NCI-H345 treated with DMSO at 0.1 percent for 48 hours (cell line): ENCODE data around the gene CTU1.

ENCODE experiments used
- DNase-seq: peaks from one replicate; lab custom pipeline; 2025; ENCODE audit not compliant: unreplicated experiment; lab: John Stamatoyannopoulos, UW

The CTU1 gene

GRCh38 chr19:51107406-51108065 lies 673 bp downstream of the CTU1 start:
- DNase-seq = no peak

- DNase-seq = no peak
Observed at GRCh38 chr19:51103926-51104341, 4.3 kb downstream of the CTU1 start.

GRCh38 chr19:51102991-51103390 lies 5.2 kb downstream of the CTU1 start:
- no peak for DNase-seq

- no peak for DNase-seq
Observed at GRCh38 chr19:51101171-51101865, 6.9 kb downstream of the CTU1 start.

- no peak for DNase-seq
Observed at GRCh38 chr19:51100601-51101000, 7.6 kb downstream of the CTU1 start.

GRCh38 chr19:51099047-51099382 lies 9.2 kb downstream of the CTU1 start:
- DNase-seq = no peak

- DNase-seq = no peak
Observed at GRCh38 chr19:51098365-51099046, 9.7 kb downstream of the CTU1 start.

- no peak for DNase-seq
Observed at GRCh38 chr19:51097796-51098195, 10.4 kb downstream of the CTU1 start.

- no peak for DNase-seq
Observed at GRCh38 chr19:51097166-51097738, 11.0 kb downstream of the CTU1 start.

GRCh38 chr19:51096473-51097165 lies 11.6 kb downstream of the CTU1 start:
- no peak for DNase-seq

- no peak for DNase-seq
Observed at GRCh38 chr19:51094696-51095279, 13.4 kb downstream of the CTU1 start.

- DNase-seq = no peak
Observed at GRCh38 chr19:51093510-51094345, 14.5 kb downstream of the CTU1 start.

GRCh38 chr19:51093101-51093500 lies 15.1 kb downstream of the CTU1 start:
- no peak for DNase-seq

- no peak for DNase-seq
Observed at GRCh38 chr19:51091895-51092873, 16.0 kb downstream of the CTU1 start.

- DNase-seq = no peak
Observed at GRCh38 chr19:51091126-51091525, 17.1 kb downstream of the CTU1 start.

GRCh38 chr19:51090471-51090870 lies 17.7 kb downstream of the CTU1 start:
- DNase-seq = no peak

GRCh38 chr19:51089786-51090185 lies 18.4 kb downstream of the CTU1 start:
- DNase-seq = no peak

- DNase-seq = no peak
Observed at GRCh38 chr19:51086153-51086850, 21.9 kb downstream of the CTU1 start.
